DND-41 (cell line): ENCODE measurements around the gene REEP6.

Experiments used
- ATAC-seq: fragments of 200-7000 bp; cut with Tn5 transposase; 3 replicates; pipeline ENCODE4 v1.9.1; 2021; ENCODE audit warnings: low read depth; ENCODE audit not compliant: insufficient read depth
- DNase-seq: peaks from one replicate; pipeline ENCODE4 v3.0.0-alpha.2; 2020
- H2AFZ ChIP-seq: 2 replicates; pipeline ENCODE4 v1.6.0; 2012; ENCODE audit warnings: low read depth, low read length
- H3K27ac ChIP-seq: 2 replicates; pipeline ENCODE4 v1.5.1; 2012; ENCODE audit warnings: low read length, inconsistent platforms
- H3K27me3 ChIP-seq: fragments of 200-600 bp; sonication (generic); 2 replicates; pipeline ENCODE4 v1.6.0; 2012; ENCODE audit warnings: low read length, mild to moderate bottlenecking, inconsistent platforms; ENCODE audit not compliant: insufficient read depth, poor library complexity
- H3K36me3 ChIP-seq: 2 replicates; pipeline ENCODE4 v1.5.1; 2012; ENCODE audit warnings: low read length, inconsistent platforms; ENCODE audit not compliant: insufficient read depth
- H3K4me1 ChIP-seq: 2 replicates; pipeline ENCODE4 v1.5.1; 2012; ENCODE audit warnings: mild to moderate bottlenecking, low read length; ENCODE audit not compliant: insufficient read depth
- H3K4me2 ChIP-seq: 2 replicates; pipeline ENCODE4 v1.6.0; 2012; ENCODE audit warnings: mild to moderate bottlenecking, moderate library complexity, low read length, inconsistent platforms; ENCODE audit not compliant: insufficient read depth
- H3K4me3 ChIP-seq, 2 experiments: fragments of 200-600 bp in 1 of 2; shearing (Covaris generic) in 1 of 2; 2 replicates each; pipeline ENCODE4 v1.5.1; 2012 to 2016; ENCODE audit warnings: inconsistent platforms in 2 of 2, low read length in 2 of 2, mild to moderate bottlenecking in 2 of 2, low read depth in 1 of 2, moderate library complexity in 1 of 2
- H3K79me2 ChIP-seq: 2 replicates; pipeline ENCODE4 v1.6.0; 2012; ENCODE audit warnings: low read length, inconsistent platforms; ENCODE audit not compliant: insufficient read depth
- H3K9ac ChIP-seq: 2 replicates; pipeline ENCODE4 v1.6.0; 2012; ENCODE audit warnings: low read depth, mild to moderate bottlenecking, inconsistent platforms, low read length, moderate library complexity
- H3K9me3 ChIP-seq: 2 replicates; pipeline ENCODE4 v1.5.1; 2012; ENCODE audit warnings: low read length, moderate library complexity, mild to moderate bottlenecking, inconsistent platforms; ENCODE audit not compliant: insufficient read depth, severe bottlenecking
- H4K20me1 ChIP-seq: 2 replicates; pipeline ENCODE4 v1.6.0; 2012; ENCODE audit warnings: low read length; ENCODE audit not compliant: insufficient read depth
- EZH2 ChIP-seq: IDR thresholded peaks from 3 replicates; pipeline ENCODE4 v1.6.1; 2012; ENCODE audit warnings: borderline replicate concordance, low read depth, mild to moderate bottlenecking, moderate library complexity, low read length, inconsistent platforms; ENCODE audit not compliant: severe bottlenecking
- TF ChIP-seq, protein P1 (sequence below): IDR thresholded peaks from 2 replicates; pipeline ENCODE4 v1.5.1; 2012; ENCODE audit warnings: borderline replicate concordance, low read length, moderate library complexity, mild to moderate bottlenecking; ENCODE audit not compliant: poor library complexity, severe bottlenecking; ENCODE audit errors: extremely low read depth

REEP6 gene

DNA sequence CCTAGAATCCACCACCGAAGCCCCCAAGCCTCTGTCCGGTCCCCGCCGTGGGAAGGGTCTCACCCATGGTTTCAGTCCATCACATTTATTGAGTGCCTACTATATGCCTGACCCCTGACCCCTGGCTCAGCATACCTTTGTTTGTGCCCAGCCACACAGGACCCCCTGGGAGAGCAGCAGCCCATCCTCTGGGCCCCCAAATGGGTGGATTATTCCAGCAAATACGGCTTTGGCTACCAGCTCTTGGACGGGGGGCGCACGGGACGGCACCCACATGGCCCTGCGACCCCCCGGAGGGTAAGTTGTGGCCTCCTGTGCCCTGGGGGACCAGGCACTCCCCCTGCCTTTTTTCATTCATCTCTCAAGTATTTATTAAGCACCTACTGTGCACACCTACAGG is 40.6 kb downstream of the REEP6 start:
- H2AFZ ChIP-seq = no peak overlapping the region

DNA sequence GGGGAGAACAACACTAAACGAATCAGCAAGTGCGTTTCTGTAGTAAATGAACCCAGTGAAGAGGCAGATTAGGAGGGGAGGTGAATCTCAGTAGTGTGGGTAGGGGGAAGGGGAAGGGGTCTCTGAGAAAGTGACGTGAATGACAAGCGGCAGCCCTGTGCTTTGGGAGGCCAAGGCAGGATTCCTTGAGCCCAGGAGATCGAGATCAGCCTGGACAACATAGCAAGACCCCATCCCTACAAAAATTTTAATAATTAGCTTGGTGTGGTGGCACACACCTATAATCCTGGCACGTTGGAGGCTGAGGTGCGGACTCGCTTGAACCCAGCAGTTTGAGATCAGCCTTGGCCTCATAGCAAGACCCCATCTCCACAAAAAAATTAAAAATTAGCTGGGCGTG is 41.0 kb downstream of the REEP6 start:
- no peaks in the 10 kb centered on the region for H3K36me3 ChIP-seq
- no peaks in the 10 kb centered on the region for H3K4me1 ChIP-seq

More for the DNA sequence above, 40.6 kb downstream of the REEP6 start:
- H3K4me1 ChIP-seq = no peaks in the 10 kb centered on the region
- H4K20me1 ChIP-seq = no peaks in the 10 kb centered on the region
- no peak overlapping the region for H3K9ac ChIP-seq
- no peak for TF ChIP-seq EZH2
- TF ChIP-seq, protein P1, sequence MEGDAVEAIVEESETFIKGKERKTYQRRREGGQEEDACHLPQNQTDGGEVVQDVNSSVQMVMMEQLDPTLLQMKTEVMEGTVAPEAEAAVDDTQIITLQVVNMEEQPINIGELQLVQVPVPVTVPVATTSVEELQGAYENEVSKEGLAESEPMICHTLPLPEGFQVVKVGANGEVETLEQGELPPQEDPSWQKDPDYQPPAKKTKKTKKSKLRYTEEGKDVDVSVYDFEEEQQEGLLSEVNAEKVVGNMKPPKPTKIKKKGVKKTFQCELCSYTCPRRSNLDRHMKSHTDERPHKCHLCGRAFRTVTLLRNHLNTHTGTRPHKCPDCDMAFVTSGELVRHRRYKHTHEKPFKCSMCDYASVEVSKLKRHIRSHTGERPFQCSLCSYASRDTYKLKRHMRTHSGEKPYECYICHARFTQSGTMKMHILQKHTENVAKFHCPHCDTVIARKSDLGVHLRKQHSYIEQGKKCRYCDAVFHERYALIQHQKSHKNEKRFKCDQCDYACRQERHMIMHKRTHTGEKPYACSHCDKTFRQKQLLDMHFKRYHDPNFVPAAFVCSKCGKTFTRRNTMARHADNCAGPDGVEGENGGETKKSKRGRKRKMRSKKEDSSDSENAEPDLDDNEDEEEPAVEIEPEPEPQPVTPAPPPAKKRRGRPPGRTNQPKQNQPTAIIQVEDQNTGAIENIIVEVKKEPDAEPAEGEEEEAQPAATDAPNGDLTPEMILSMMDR = no peak
- no peak overlapping the region for H3K4me2 ChIP-seq
- H3K27me3 ChIP-seq = no peaks in the 10 kb centered on the region
- no peak overlapping the region for H3K27ac ChIP-seq
- no peaks in the 10 kb centered on the region for H3K36me3 ChIP-seq
- DNase-seq (no peak), ATAC-seq (no peak)
- H3K9me3 ChIP-seq = no peaks in the 10 kb centered on the region
- no peak overlapping the region for H3K4me3 ChIP-seq
- no peaks in the 10 kb centered on the region for H3K79me2 ChIP-seq

DNA sequence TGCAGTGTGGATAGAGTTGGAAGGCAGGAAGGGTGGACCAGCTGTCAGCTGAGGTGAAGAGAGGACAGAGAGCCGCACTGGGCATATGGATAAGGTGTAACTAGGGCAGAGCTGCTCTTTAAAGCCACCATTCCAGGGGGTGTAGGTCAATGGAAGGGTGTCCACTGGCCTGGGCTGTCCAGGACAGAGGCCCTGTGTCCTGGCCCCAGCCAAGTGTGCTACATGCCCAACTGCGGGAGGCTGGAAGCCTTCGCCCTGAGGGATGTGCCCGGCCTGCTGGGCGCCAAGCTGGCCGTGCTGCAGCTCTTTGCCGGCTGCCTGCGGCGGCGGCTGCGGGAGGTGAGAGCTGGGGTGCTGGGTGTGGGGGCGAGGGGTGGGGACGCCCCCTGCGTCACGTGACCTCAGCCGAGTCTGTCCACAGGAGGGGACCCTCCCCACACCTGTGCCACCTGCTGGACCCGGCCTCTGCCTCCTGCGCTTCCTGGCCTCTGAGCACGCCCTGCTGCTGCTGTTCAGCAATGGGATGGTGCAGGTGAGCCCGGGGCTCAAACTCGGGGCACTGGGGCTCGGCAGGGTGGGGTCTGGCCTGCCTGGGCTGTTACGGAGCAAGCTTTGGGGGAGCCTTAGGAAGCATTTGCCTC is 42.6 kb downstream of the REEP6 start:
- DNase-seq (no peak), ATAC-seq (no peak)
- Histone ChIP-seq H3K4me3 (no peak overlapping the region), H3K36me3 (no peaks in the 10 kb centered on the region), H3K27me3 (no peaks in the 10 kb centered on the region), H2AFZ (no peak overlapping the region), H3K4me2 (no peak overlapping the region), H4K20me1 (no peaks in the 10 kb centered on the region), H3K27ac (no peak overlapping the region), H3K9me3 (no peaks in the 10 kb centered on the region), H3K79me2 (no peaks in the 10 kb centered on the region), H3K4me1 (no peaks in the 10 kb centered on the region), H3K9ac (no peak overlapping the region)
- TF ChIP-seq, protein P1 = no peak
- TF ChIP-seq EZH2 = no peak

More for the DNA sequence above, 41.0 kb downstream of the REEP6 start:
- no peak overlapping the region for H3K4me3 ChIP-seq
- no peak overlapping the region for H3K27ac ChIP-seq
- no peaks in the 10 kb centered on the region for H4K20me1 ChIP-seq
- no peak overlapping the region for H3K4me2 ChIP-seq
- no peaks in the 10 kb centered on the region for H3K79me2 ChIP-seq
- no peak overlapping the region for H3K9ac ChIP-seq
- no peaks in the 10 kb centered on the region for H3K9me3 ChIP-seq
- no peaks in the 10 kb centered on the region for H3K27me3 ChIP-seq
- no peak for TF ChIP-seq EZH2
- TF ChIP-seq, protein P1 = no peak
- no peak overlapping the region for H2AFZ ChIP-seq
- no peak for DNase-seq
- ATAC-seq = no peak
